HL-60 (cell line): ENCODE data around the gene RASAL2.

Source experiments
- DNase-seq, 2 experiments: peaks; one replicate each; pipeline ENCODE4 v3.0.0-alpha.2; 2010 to 2020; ENCODE audit warnings: low read depth in 1 of 2, low spot score in 1 of 2
- H3K27ac ChIP-seq: fragments of 250-450 bp; sonication (Bioruptor Pico); replicated peaks from 2 replicates; pipeline ENCODE4 v1.5.1; 2020; ENCODE audit warnings: mild to moderate bottlenecking, moderate library complexity
- H3K27me3 ChIP-seq: fragments of 250-450 bp; sonication (Bioruptor Pico); 2 replicates; pipeline ENCODE4 v1.5.1; 2021; ENCODE audit warnings: mild to moderate bottlenecking, moderate library complexity; ENCODE audit not compliant: insufficient read depth, poor library complexity, severe bottlenecking
- H3K4me3 ChIP-seq: replicated peaks from 2 replicates; pipeline ENCODE4 v1.5.1; 2011; ENCODE audit warnings: mild to moderate bottlenecking, control low read depth, low read length; ENCODE audit not compliant: insufficient read depth
- GABPA ChIP-seq: IDR thresholded peaks from 2 replicates; pipeline ENCODE4 v1.6.1; 2012; ENCODE audit warnings: low read depth
- POLR2AphosphoS5 ChIP-seq: IDR thresholded peaks from 2 replicates; pipeline ENCODE4 v1.6.1; 2012; ENCODE audit warnings: low read depth
- SPI1 ChIP-seq: IDR thresholded peaks from 2 replicates; pipeline ENCODE4 v1.6.1; 2012; ENCODE audit warnings: low read depth, mild to moderate bottlenecking, borderline replicate concordance
- TF ChIP-seq, protein P1 (sequence below): IDR thresholded peaks from 2 replicates; pipeline ENCODE4 v1.6.1; 2012; ENCODE audit warnings: low read depth; ENCODE audit not compliant: insufficient replicate concordance
- TF ChIP-seq, protein P2 (sequence below): IDR thresholded peaks from one replicate; pipeline ENCODE4 v1.5.1; 2011; ENCODE audit warnings: low read length, control low read depth, inconsistent platforms; ENCODE audit not compliant: insufficient read depth

RASAL2 gene

GRCh38 chr1:178470411-178470960 is 376.6 kb downstream of the RASAL2 start:
- Histone ChIP-seq H3K27me3 (no peaks in the 10 kb centered on the region), H3K4me3 (no peak overlapping the region), H3K27ac (no peak overlapping the region)
- no peak for DNase-seq
- TF ChIP-seq GABPA: no peak
- TF ChIP-seq, protein P1, sequence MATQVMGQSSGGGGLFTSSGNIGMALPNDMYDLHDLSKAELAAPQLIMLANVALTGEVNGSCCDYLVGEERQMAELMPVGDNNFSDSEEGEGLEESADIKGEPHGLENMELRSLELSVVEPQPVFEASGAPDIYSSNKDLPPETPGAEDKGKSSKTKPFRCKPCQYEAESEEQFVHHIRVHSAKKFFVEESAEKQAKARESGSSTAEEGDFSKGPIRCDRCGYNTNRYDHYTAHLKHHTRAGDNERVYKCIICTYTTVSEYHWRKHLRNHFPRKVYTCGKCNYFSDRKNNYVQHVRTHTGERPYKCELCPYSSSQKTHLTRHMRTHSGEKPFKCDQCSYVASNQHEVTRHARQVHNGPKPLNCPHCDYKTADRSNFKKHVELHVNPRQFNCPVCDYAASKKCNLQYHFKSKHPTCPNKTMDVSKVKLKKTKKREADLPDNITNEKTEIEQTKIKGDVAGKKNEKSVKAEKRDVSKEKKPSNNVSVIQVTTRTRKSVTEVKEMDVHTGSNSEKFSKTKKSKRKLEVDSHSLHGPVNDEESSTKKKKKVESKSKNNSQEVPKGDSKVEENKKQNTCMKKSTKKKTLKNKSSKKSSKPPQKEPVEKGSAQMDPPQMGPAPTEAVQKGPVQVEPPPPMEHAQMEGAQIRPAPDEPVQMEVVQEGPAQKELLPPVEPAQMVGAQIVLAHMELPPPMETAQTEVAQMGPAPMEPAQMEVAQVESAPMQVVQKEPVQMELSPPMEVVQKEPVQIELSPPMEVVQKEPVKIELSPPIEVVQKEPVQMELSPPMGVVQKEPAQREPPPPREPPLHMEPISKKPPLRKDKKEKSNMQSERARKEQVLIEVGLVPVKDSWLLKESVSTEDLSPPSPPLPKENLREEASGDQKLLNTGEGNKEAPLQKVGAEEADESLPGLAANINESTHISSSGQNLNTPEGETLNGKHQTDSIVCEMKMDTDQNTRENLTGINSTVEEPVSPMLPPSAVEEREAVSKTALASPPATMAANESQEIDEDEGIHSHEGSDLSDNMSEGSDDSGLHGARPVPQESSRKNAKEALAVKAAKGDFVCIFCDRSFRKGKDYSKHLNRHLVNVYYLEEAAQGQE: no peak
- TF ChIP-seq, protein P2, sequence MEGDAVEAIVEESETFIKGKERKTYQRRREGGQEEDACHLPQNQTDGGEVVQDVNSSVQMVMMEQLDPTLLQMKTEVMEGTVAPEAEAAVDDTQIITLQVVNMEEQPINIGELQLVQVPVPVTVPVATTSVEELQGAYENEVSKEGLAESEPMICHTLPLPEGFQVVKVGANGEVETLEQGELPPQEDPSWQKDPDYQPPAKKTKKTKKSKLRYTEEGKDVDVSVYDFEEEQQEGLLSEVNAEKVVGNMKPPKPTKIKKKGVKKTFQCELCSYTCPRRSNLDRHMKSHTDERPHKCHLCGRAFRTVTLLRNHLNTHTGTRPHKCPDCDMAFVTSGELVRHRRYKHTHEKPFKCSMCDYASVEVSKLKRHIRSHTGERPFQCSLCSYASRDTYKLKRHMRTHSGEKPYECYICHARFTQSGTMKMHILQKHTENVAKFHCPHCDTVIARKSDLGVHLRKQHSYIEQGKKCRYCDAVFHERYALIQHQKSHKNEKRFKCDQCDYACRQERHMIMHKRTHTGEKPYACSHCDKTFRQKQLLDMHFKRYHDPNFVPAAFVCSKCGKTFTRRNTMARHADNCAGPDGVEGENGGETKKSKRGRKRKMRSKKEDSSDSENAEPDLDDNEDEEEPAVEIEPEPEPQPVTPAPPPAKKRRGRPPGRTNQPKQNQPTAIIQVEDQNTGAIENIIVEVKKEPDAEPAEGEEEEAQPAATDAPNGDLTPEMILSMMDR: no peak
- TF ChIP-seq SPI1: no peak
- no peak for TF ChIP-seq POLR2AphosphoS5

DNA sequence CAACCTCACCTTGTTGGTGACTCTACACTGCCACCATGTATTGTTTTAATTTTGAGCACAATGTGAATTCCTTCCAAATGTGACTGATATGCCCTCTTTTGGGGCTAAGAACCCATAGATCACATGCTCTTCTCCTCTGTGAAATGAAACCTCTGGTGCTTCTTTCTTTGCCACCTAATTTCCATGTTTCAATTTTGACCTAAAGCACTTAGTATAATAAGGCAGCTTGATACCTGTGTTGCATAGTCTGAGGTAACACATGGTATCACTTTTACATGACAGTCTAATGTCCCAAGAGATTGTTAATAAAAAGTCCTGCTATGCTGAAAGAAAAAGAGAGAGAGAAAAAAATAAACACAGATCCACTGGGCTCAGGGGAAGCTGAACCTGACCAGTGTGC is 378.6 kb downstream of the RASAL2 start:
- Histone ChIP-seq H3K27me3 (no peaks in the 10 kb centered on the region), H3K4me3 (no peak overlapping the region), H3K27ac (no peak overlapping the region)
- DNase-seq: no peak
- TF ChIP-seq, protein P1: no peak
- TF ChIP-seq SPI1 (no peak), POLR2AphosphoS5 (no peak), GABPA (no peak)
- TF ChIP-seq, protein P2: no peak

GRCh38 chr1:178477373-178477772 is 383.5 kb downstream of the RASAL2 start:
- TF ChIP-seq POLR2AphosphoS5 (no peak), SPI1 (no peak), GABPA (no peak)
- TF ChIP-seq, protein P2: no peak
- TF ChIP-seq, protein P1: no peak
- Histone ChIP-seq H3K4me3 (no peak overlapping the region), H3K27ac (no peak overlapping the region), H3K27me3 (no peaks in the 10 kb centered on the region)
- DNase-seq: no peak
